ENCODE measurements around the gene SDHAF2. TPM values are rescaled to one million over a fixed set of nuclear protein-coding genes. Genes with fewer than 3 reads are reported as not detected.
"Not testable (repeated sequence)": the region's sequence is repeated elsewhere in the genome, so short reads cannot be mapped to it uniquely, and the experiment has no call there.

Gene SDHAF2
- total and polyA plus RNA-seq, 2 donors (not counting 1 experiment from before 2014, with no cell fraction given), result 61.8 to 65.3 TPM

DNA sequence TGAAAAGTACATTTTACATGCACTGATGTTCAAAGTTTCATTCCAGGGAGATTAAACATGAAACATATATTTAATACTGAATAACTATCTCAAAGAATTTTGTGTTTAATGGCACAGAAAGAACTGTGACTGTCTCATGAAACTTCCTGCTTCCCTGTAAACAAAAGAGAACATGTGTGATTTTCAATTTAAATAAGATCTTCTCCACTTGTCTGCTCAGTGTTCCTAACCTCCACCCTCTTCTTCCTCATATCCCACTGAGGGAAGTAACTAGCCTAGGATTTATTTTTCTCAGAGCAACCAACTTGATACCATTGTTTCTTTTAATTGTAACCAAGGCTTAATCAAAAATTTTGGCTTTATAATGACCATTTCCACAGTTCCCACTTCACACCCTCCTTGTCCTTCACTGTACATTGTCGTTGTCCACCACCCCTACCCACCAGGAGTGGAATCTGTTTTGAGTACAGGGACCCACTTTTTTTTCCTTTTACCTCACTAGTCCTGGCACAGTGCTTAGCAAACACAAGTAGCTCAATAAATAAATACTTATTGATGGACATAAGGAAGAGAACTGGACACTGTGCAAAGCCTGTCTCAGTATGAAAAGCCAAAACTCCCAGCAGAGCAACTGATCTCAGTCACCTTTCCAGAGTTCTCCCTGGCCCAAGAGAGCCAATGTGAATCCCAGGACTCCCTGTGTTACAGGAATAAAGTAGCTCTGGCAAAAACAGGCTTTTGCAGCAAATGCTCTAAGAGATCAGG lies 4.4 kb upstream of the SDHAF2 start:
- no peak overlapping the region for H3K4me2 ChIP-seq (ENCODE audit: extremely low read depth, insufficient read depth, low read length)
- no peak overlapping the region for H3K27ac ChIP-seq (ENCODE audit: insufficient read depth, low read length)
- DNase-seq (ENCODE audit: low read depth in 2 of 2), result no peak
- H3K9ac ChIP-seq (ENCODE audit: insufficient read depth, low read length), result no peak overlapping the region
- no peak overlapping the region for H3K4me3 ChIP-seq (replicated peaks in 1 of 4; ENCODE audit: control extremely low read depth in 1 of 4, insufficient read depth in 1 of 4, low read depth in 3 of 4, low read length in 4 of 4)
- H2AFZ ChIP-seq (ENCODE audit: low read length), result no peak overlapping the region
- H4K20me1 ChIP-seq (ENCODE audit: control insufficient read depth, extremely low read depth, insufficient read depth, low read length), result no peaks in the 10 kb centered on the region
- no peaks in the 10 kb centered on the region for H3K9me3 ChIP-seq (ENCODE audit: control insufficient read depth, insufficient read depth, low read depth, low read length)
- no peaks in the 10 kb centered on the region for H3K4me1 ChIP-seq (ENCODE audit: control insufficient read depth, extremely low read depth, insufficient read depth, low read length)
- H3K79me2 ChIP-seq (ENCODE audit: control insufficient read depth, insufficient read depth, low read length), result peaks cover 48% of the 10 kb centered on the region
- TF ChIP-seq CTCF (conservative IDR thresholded peaks at IDR 0.05 in 1 of 2, IDR thresholded peaks at IDR 0.05 in 1 of 2; ENCODE audit: low read depth in 1 of 2, low read length in 2 of 2), result no peak
- no peak for TF ChIP-seq EZH2 (IDR thresholded peaks at IDR 0.05; ENCODE audit: low read length, missing control alignments)
- peaks cover 18% of the 10 kb centered on the region for H3K36me3 ChIP-seq (ENCODE audit: control insufficient read depth, insufficient read depth, low read length)
- H3K27me3 ChIP-seq (ENCODE audit: control insufficient read depth, insufficient read depth, low read length), result no peaks in the 10 kb centered on the region

- peak overlapping the region; percentile 43 for H2AFZ ChIP-seq (ENCODE audit: low read length)
- H3K4me3 ChIP-seq (replicated peaks in 1 of 4; ENCODE audit: control extremely low read depth in 1 of 4, insufficient read depth in 1 of 4, low read depth in 3 of 4, low read length in 4 of 4), result peak overlapping the region; percentile 89 to 100 (median 95)
- peak overlapping the region; percentile 100 for H3K4me2 ChIP-seq (ENCODE audit: extremely low read depth, insufficient read depth, low read length)
- peaks cover 68% of the 10 kb centered on the region for H3K79me2 ChIP-seq (ENCODE audit: control insufficient read depth, insufficient read depth, low read length)
- H3K4me1 ChIP-seq (ENCODE audit: control insufficient read depth, extremely low read depth, insufficient read depth, low read length), result no peaks in the 10 kb centered on the region
- DNase-seq (ENCODE audit: low read depth in 2 of 2), result peak; percentile 46 to 66
- H3K9me3 ChIP-seq (ENCODE audit: control insufficient read depth, insufficient read depth, low read depth, low read length), result no peaks in the 10 kb centered on the region
- H3K36me3 ChIP-seq (ENCODE audit: control insufficient read depth, insufficient read depth, low read length), result peaks cover 10% of the 10 kb centered on the region
- H4K20me1 ChIP-seq (ENCODE audit: control insufficient read depth, extremely low read depth, insufficient read depth, low read length), result no peaks in the 10 kb centered on the region
- H3K9ac ChIP-seq (ENCODE audit: insufficient read depth, low read length), result peak overlapping the region; percentile 98
- H3K27me3 ChIP-seq (ENCODE audit: control insufficient read depth, insufficient read depth, low read length), result no peaks in the 10 kb centered on the region
- H3K27ac ChIP-seq (ENCODE audit: insufficient read depth, low read length), result peak overlapping the region; percentile 98
- TF ChIP-seq CTCF (conservative IDR thresholded peaks at IDR 0.05 in 1 of 2, IDR thresholded peaks at IDR 0.05 in 1 of 2; ENCODE audit: low read depth in 1 of 2, low read length in 2 of 2), result no peak
Measured at GRCh38 chr11:61429346-61429690, 606 bp upstream of the SDHAF2 start.

DNA sequence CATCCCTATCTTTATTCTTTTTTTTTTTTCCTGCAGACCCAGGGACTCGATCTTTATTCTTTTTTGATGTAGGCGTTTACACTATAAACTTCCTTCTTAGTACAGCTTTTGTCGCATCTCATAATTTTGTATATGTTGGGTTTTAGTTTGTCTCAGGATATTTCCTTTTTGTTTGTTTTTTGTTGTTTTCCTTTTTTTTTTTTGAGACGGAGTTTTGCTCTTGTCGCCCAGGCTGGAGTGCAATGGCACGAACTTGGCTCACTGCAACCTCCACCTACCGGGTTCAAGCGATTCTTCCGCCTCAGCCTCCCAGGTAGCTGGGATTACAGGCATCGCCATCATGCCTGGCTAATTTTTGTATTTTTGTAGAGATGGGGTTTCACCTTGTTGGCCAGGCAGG lies 915 bp downstream of the SDHAF2 start:
- Histone ChIP-seq H3K79me2 (ENCODE audit: control insufficient read depth, insufficient read depth, low read length) (peaks cover 63% of the 10 kb centered on the region), H3K4me2 (ENCODE audit: extremely low read depth, insufficient read depth, low read length) (peak overlapping the region; percentile 91), H3K27ac (ENCODE audit: insufficient read depth, low read length) (peak overlapping the region; percentile 98), H3K4me3 (replicated peaks in 1 of 4; ENCODE audit: control extremely low read depth in 1 of 4, insufficient read depth in 1 of 4, low read depth in 3 of 4, low read length in 4 of 4) (peak overlapping the region; percentile 95 to 100 (median 100))
- H3K9ac ChIP-seq (ENCODE audit: insufficient read depth, low read length); H3K27me3 ChIP-seq (ENCODE audit: control insufficient read depth, insufficient read depth, low read length); H4K20me1 ChIP-seq (ENCODE audit: control insufficient read depth, extremely low read depth, insufficient read depth, low read length); DNase-seq (ENCODE audit: low read depth in 2 of 2); H3K9me3 ChIP-seq (ENCODE audit: control insufficient read depth, insufficient read depth, low read depth, low read length); H3K36me3 ChIP-seq (ENCODE audit: control insufficient read depth, insufficient read depth, low read length); H2AFZ ChIP-seq (ENCODE audit: low read length); H3K4me1 ChIP-seq (ENCODE audit: control insufficient read depth, extremely low read depth, insufficient read depth, low read length): not testable (repeated sequence)
